Parathyroid adenoma (tissue), 2 donors: ENCODE data around the gene ARRDC1.
"Not testable (repeated sequence)": the region's sequence is repeated elsewhere in the genome, so short reads cannot be mapped to it uniquely, and the experiment has no call there.

Source experiments
- H2AFZ ChIP-seq: fragments of 300-600 bp; sonication (generic); one replicate; pipeline ENCODE4 v1.7.0; 2017; ENCODE audit warnings: antibody characterized with exemption, mild to moderate bottlenecking
- H3K27ac ChIP-seq: fragments of 300-600 bp; sonication (generic); one replicate; pipeline ENCODE4 v1.7.0; 2017
- H3K27me3 ChIP-seq: fragments of 300-600 bp; sonication (generic); one replicate; pipeline ENCODE4 v1.7.0; 2017; ENCODE audit warnings: low read length; ENCODE audit not compliant: control insufficient read depth, insufficient read depth
- H3K36me3 ChIP-seq: fragments of 300-600 bp; sonication (generic); one replicate; pipeline ENCODE4 v1.7.0; 2017; ENCODE audit warnings: low read length; ENCODE audit not compliant: control insufficient read depth, insufficient read depth
- H3K4me1 ChIP-seq: fragments of 300-600 bp; sonication (generic); one replicate; pipeline ENCODE4 v1.7.0; 2017; ENCODE audit warnings: control low read depth
- H3K4me2 ChIP-seq: fragments of 300-600 bp; sonication (generic); one replicate; pipeline ENCODE4 v1.7.0; 2017; ENCODE audit warnings: low read length
- H3K4me3 ChIP-seq: fragments of 300-600 bp; sonication (generic); one replicate; pipeline ENCODE4 v1.7.0; 2017; ENCODE audit warnings: low read depth, low read length
- H3K79me2 ChIP-seq: fragments of 300-600 bp; sonication (generic); one replicate; pipeline ENCODE4 v1.7.0; 2017; ENCODE audit warnings: control low read depth
- H3K9ac ChIP-seq: fragments of 300-600 bp; sonication (generic); one replicate; pipeline ENCODE4 v1.7.0; 2017; ENCODE audit warnings: mild to moderate bottlenecking
- H3K9me3 ChIP-seq: fragments of 300-600 bp; sonication (generic); one replicate; pipeline ENCODE4 v1.7.0; 2017; ENCODE audit warnings: low read length; ENCODE audit not compliant: control insufficient read depth
- TF ChIP-seq, protein P1 (sequence below): fragments of 300-600 bp; sonication (generic); IDR thresholded peaks from one replicate; pipeline ENCODE4 v1.7.0; 2017; ENCODE audit warnings: antibody characterized with exemption, mild to moderate bottlenecking
- donor health status: primary hyperparathyroidism.

ARRDC1 gene

DNA sequence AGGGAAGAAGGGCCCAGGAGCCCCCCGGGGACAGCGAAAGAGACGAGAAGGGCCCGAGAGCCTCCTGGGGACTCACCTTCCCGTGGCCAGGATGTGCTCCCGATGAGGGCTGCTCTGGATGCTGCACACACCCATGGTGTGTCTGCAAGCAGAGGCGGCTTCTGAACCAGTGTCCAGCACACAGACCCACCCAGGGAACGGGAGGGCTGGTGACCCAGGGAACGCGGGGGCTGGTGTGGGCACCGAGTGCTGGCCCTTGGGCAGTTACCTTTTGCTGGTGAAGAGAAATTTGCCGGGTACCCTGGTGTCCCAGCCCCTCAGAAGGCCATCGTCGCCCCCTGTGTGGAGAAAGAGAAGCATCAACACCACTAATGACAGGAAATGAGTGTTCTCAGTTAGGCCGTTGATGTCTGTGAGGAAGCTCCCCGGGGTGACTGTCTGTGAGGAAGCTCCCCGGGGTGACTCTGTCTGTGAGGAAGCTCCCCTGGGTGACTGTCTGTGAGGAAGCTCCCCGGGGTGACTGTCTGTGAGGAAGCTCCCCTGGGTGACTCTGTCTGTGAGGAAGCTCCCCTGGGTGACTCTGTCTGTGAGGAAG, 40.6 kb upstream of the ARRDC1 start:
- Histone ChIP-seq H3K79me2 (peaks cover 2% of the 10 kb centered on the region), H3K27me3 (no peaks in the 10 kb centered on the region), H3K36me3 (no peaks in the 10 kb centered on the region), H3K9me3 (no peaks in the 10 kb centered on the region), H3K4me3 (no peak overlapping the region), H3K4me1 (no peaks in the 10 kb centered on the region), H3K27ac (no peak overlapping the region), H2AFZ (no peak overlapping the region), H3K4me2 (no peak overlapping the region), H3K9ac (no peak overlapping the region)
- TF ChIP-seq, protein P1, sequence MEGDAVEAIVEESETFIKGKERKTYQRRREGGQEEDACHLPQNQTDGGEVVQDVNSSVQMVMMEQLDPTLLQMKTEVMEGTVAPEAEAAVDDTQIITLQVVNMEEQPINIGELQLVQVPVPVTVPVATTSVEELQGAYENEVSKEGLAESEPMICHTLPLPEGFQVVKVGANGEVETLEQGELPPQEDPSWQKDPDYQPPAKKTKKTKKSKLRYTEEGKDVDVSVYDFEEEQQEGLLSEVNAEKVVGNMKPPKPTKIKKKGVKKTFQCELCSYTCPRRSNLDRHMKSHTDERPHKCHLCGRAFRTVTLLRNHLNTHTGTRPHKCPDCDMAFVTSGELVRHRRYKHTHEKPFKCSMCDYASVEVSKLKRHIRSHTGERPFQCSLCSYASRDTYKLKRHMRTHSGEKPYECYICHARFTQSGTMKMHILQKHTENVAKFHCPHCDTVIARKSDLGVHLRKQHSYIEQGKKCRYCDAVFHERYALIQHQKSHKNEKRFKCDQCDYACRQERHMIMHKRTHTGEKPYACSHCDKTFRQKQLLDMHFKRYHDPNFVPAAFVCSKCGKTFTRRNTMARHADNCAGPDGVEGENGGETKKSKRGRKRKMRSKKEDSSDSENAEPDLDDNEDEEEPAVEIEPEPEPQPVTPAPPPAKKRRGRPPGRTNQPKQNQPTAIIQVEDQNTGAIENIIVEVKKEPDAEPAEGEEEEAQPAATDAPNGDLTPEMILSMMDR = no peak

DNA sequence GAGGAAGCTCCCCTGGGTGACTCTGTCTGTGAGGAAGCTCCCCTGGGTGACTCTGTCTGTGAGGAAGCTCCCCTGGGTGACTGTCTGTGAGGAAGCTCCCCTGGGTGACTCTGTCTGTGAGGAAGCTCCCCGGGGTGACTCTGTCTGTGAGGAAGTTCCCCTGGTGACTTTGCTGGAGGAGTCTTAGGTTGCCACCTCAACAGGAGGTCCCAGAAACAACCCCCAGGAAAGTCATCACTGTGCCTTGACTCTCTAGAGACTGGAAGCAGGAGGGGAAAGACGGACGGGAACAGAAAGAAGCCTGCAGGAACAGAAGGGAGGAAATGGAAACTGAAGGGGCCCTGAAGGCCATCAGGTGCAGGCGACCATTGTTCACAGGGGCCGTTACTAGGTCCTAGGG, 37.0 kb upstream of the ARRDC1 start:
- H3K36me3 ChIP-seq, H3K9me3 ChIP-seq, H2AFZ ChIP-seq, H3K27me3 ChIP-seq, H3K27ac ChIP-seq, H3K79me2 ChIP-seq, H3K4me3 ChIP-seq, H3K4me2 ChIP-seq, H3K4me1 ChIP-seq, H3K9ac ChIP-seq: not testable (repeated sequence)

DNA sequence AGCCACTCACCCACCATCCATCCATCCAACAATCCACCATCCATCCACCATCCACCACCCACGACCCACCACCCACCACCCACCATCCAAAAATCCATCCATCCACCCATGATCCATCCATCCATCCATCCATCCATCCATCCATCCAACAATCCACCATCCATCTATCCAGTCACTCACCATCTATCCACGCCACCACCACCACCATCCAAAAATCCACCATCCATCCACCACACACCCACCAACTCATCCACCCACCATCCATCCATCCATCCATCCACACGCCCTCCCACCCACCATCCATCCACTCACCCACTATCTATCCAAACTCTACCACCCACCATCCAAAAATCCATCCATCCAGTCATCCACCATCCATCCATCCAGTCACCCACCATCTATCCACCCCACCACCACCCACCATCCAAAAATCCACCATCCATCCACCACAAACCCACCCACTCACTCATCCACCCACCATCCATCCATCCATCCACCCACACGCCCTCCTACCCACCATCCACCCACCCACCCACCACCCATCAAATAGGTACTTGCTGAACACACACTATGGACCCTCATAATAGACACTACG, 35.8 kb upstream of the ARRDC1 start:
- Histone ChIP-seq H3K36me3 (no peaks in the 10 kb centered on the region), H3K79me2 (peaks cover 8% of the 10 kb centered on the region), H3K27me3 (no peaks in the 10 kb centered on the region), H3K9ac (no peak overlapping the region), H3K4me1 (no peaks in the 10 kb centered on the region), H3K4me2 (no peak overlapping the region), H2AFZ (no peak overlapping the region), H3K27ac (no peak overlapping the region), H3K9me3 (no peaks in the 10 kb centered on the region), H3K4me3 (no peak overlapping the region)
- TF ChIP-seq, protein P1 = no peak

DNA sequence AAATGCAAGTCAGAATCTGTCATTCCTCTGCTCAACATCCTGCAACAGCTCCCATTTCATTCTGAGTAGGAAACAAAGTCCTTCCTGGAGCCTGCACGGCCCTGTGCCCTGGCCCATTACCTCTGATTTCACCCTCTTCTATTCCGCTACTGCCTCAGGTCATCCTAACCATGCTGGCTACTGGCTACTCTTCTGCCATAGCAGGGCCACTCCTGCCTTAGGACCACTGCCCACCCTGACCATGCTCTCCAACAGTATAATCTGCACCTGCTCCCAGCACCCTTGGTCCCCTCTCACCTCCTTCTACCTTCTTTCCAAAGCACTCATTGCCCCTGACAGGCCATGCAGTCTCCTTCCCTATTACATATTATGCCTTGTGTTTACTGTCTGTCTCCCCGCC, 34.9 kb upstream of the ARRDC1 start:
- Histone ChIP-seq H3K9ac (no peak overlapping the region), H3K36me3 (no peaks in the 10 kb centered on the region), H3K9me3 (no peaks in the 10 kb centered on the region), H3K4me3 (no peak overlapping the region), H3K4me1 (no peaks in the 10 kb centered on the region), H3K27ac (no peak overlapping the region), H3K27me3 (no peaks in the 10 kb centered on the region), H2AFZ (no peak overlapping the region), H3K79me2 (peaks cover 8% of the 10 kb centered on the region), H3K4me2 (no peak overlapping the region)
- TF ChIP-seq, protein P1 = no peak

DNA sequence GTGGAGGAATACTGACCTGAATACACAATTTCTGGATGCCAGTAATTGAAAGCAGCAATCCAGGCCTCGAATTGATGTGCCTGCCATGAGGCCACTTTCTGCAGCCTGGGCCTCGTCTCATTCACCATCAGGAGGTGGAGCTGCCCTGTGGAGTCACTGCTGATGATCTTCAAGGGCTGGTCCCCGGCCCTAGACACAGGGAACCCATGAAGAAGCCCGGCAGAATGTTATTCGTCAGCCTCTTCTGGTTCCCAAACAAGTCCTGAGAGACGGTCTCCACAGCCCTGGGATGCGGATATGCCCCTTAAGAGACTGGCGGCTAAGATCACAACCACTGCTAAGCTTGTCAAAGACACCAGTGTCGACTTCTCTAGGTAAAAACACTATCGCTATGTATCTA, 31.3 kb upstream of the ARRDC1 start:
- H3K79me2 ChIP-seq = peaks cover 17% of the 10 kb centered on the region
- H2AFZ ChIP-seq = no peak overlapping the region
- H3K4me2 ChIP-seq = no peak overlapping the region
- H3K9ac ChIP-seq = no peak overlapping the region
- H3K27ac ChIP-seq = no peak overlapping the region
- no peak overlapping the region for H3K4me3 ChIP-seq
- TF ChIP-seq, protein P1 = no peak
- H3K4me1 ChIP-seq = no peaks in the 10 kb centered on the region
- H3K27me3 ChIP-seq = no peaks in the 10 kb centered on the region
- H3K9me3 ChIP-seq = no peaks in the 10 kb centered on the region
- no peaks in the 10 kb centered on the region for H3K36me3 ChIP-seq
